Retina (tissue), 1 donor: ENCODE measurements around the gene TNIK.
"Not testable (repeated sequence)": the region's sequence is repeated elsewhere in the genome, so short reads cannot be mapped to it uniquely, and the experiment has no call there.

Experiments
- DNase-seq: peaks from one replicate; pipeline ENCODE4 v3.0.0-alpha.2; 2016

TNIK gene

GRCh38 chr3:171445620-171446204 is 14.5 kb downstream of the TNIK start:
- no peak for DNase-seq

GRCh38 chr3:171444001-171444690 is 16.1 kb downstream of the TNIK start:
- no peak for DNase-seq

- DNase-seq: no peak
These were observed 16.8 kb downstream of the TNIK start for GRCh38 chr3:171443211-171443957.

- DNase-seq: no peak
These were observed 18.0 kb downstream of the TNIK start for GRCh38 chr3:171442184-171442583.

GRCh38 chr3:171441381-171441780 is 18.8 kb downstream of the TNIK start:
- DNase-seq: no peak

- DNase-seq: no peak
These were observed 20.2 kb downstream of the TNIK start for GRCh38 chr3:171439996-171440395.

GRCh38 chr3:171437115-171437756 is 23.0 kb downstream of the TNIK start:
- DNase-seq: no peak

GRCh38 chr3:171436380-171436779 is 23.8 kb downstream of the TNIK start:
- no peak for DNase-seq

- DNase-seq: no peak
These were observed 24.4 kb downstream of the TNIK start for GRCh38 chr3:171435757-171436156.

- no peak for DNase-seq
These were observed 25.1 kb downstream of the TNIK start for GRCh38 chr3:171435143-171435542.

GRCh38 chr3:171432548-171432947 is 27.7 kb downstream of the TNIK start:
- DNase-seq: no peak

GRCh38 chr3:171431550-171431949 is 28.7 kb downstream of the TNIK start:
- no peak for DNase-seq

- no peak for DNase-seq
These were observed 29.7 kb downstream of the TNIK start for GRCh38 chr3:171430530-171430929.

GRCh38 chr3:171429635-171430034 is 30.6 kb downstream of the TNIK start:
- DNase-seq: no peak

- DNase-seq: no peak
These were observed 31.3 kb downstream of the TNIK start for GRCh38 chr3:171428892-171429291.

- DNase-seq: no peak
These were observed 31.9 kb downstream of the TNIK start for GRCh38 chr3:171428321-171428787.

GRCh38 chr3:171427771-171428320 is 32.4 kb downstream of the TNIK start:
- DNase-seq: no peak

GRCh38 chr3:171424063-171424462 is 36.1 kb downstream of the TNIK start:
- DNase-seq: not testable (repeated sequence)

GRCh38 chr3:171422855-171423254 is 37.4 kb downstream of the TNIK start:
- DNase-seq: not testable (repeated sequence)

- no peak for DNase-seq
These were observed 39.5 kb downstream of the TNIK start for GRCh38 chr3:171420667-171421066.

GRCh38 chr3:171419457-171419856 is 40.7 kb downstream of the TNIK start:
- DNase-seq: no peak

- DNase-seq: no peak
These were observed 42.4 kb downstream of the TNIK start for GRCh38 chr3:171417813-171418212.

- no peak for DNase-seq
These were observed 43.1 kb downstream of the TNIK start for GRCh38 chr3:171417137-171417536.
